HG03457 (cell line): ENCODE results near the gene TMEM69.
A peak's percentile ranks its signal among the peaks of the same experiment; 100 is the strongest.
"Not testable (repeated sequence)": the region's sequence is repeated elsewhere in the genome, so short reads cannot be mapped to it uniquely, and the experiment has no call there.

Source experiments
- ATAC-seq: cut with Tn5 transposase; IDR thresholded peaks from one replicate; pipeline ENCODE4 v1.9.1; 2021; ENCODE audit warnings: moderate number of reproducible peaks; ENCODE audit not compliant: unreplicated experiment

TMEM69 gene

GRCh38 chr1:45677751-45678245 is 10.2 kb upstream of the TMEM69 start:
- ATAC-seq = no peak

- ATAC-seq = no peak
These were observed 9.5 kb upstream of the TMEM69 start for GRCh38 chr1:45678489-45678888.

GRCh38 chr1:45679123-45679522 is 8.9 kb upstream of the TMEM69 start:
- ATAC-seq = no peak

GRCh38 chr1:45682942-45683341 is 5.0 kb upstream of the TMEM69 start:
- ATAC-seq = no peak

- ATAC-seq = no peak
These were observed 3.6 kb upstream of the TMEM69 start for GRCh38 chr1:45684402-45684801.

- no peak for ATAC-seq
These were observed 2.5 kb upstream of the TMEM69 start for GRCh38 chr1:45685308-45686014.

GRCh38 chr1:45686015-45686287 is 2.0 kb upstream of the TMEM69 start:
- ATAC-seq = peak; percentile 2

- peak; percentile 34 for ATAC-seq
These were observed 1.5 kb upstream of the TMEM69 start, which contains the start of gene GPBP1L1 for GRCh38 chr1:45686288-45687013. Gene GPBP1L1, minus strand, starts transcription at chr1:45686533. Its CDS starts 27,446 bp downstream, at chr1:45659087.

GRCh38 chr1:45687014-45687753 is 797 bp upstream of the TMEM69 start:
- peak; percentile 56 for ATAC-seq

- not testable (repeated sequence) for ATAC-seq
These were observed 5.8 kb downstream of the TMEM69 start for GRCh38 chr1:45693811-45694210.

GRCh38 chr1:45694823-45695222 is 6.8 kb downstream of the TMEM69 start:
- no peak for ATAC-seq

GRCh38 chr1:45704637-45705036 is 16.7 kb downstream of the TMEM69 start:
- ATAC-seq = no peak

GRCh38 chr1:45713711-45714110 is 25.7 kb downstream of the TMEM69 start:
- ATAC-seq = no peak

- ATAC-seq = no peak
These were observed 28.7 kb downstream of the TMEM69 start for GRCh38 chr1:45716700-45717099.

- ATAC-seq = not testable (repeated sequence)
These were observed 29.4 kb downstream of the TMEM69 start for GRCh38 chr1:45717386-45717785.

GRCh38 chr1:45718289-45718688 is 30.3 kb downstream of the TMEM69 start:
- no peak for ATAC-seq

GRCh38 chr1:45721207-45721606 is 33.2 kb downstream of the TMEM69 start:
- no peak for ATAC-seq

GRCh38 chr1:45722809-45723208 is 34.8 kb downstream of the TMEM69 start:
- no peak for ATAC-seq

- no peak for ATAC-seq
These were observed 35.4 kb downstream of the TMEM69 start for GRCh38 chr1:45723248-45723930.

GRCh38 chr1:45726007-45726406 is 38.0 kb downstream of the TMEM69 start:
- ATAC-seq = not testable (repeated sequence)
